Prostate gland (tissue), 2 donors: Measurements from ENCODE around the gene BET1.

Source experiments
- POLR2A ChIP-seq: fragments of 450-650 bp; IDR thresholded peaks from one replicate; pipeline ENCODE4 v1.6.1; 2016; ENCODE audit warnings: antibody characterized with exemption, mild to moderate bottlenecking
- POLR2AphosphoS5 ChIP-seq: sonication (generic); formaldehyde crosslinking; IDR thresholded peaks from one replicate; pipeline ENCODE4 v1.6.1; 2017; ENCODE audit warnings: antibody characterized with exemption
- TF ChIP-seq, protein P1 (sequence below), 4 experiments: fragments of 200-600 bp in 2 of 4; fragments of 450-650 bp in 2 of 4; sonication (generic) in 2 of 4; IDR thresholded peaks; 1 replicate in 3 of 4; 2 replicates in 1 of 4; pipeline ENCODE4 v1.5.1; 2016 to 2019; ENCODE audit warnings: antibody characterized with exemption in 4 of 4, mild to moderate bottlenecking in 2 of 4, moderate library complexity in 2 of 4

DNA sequence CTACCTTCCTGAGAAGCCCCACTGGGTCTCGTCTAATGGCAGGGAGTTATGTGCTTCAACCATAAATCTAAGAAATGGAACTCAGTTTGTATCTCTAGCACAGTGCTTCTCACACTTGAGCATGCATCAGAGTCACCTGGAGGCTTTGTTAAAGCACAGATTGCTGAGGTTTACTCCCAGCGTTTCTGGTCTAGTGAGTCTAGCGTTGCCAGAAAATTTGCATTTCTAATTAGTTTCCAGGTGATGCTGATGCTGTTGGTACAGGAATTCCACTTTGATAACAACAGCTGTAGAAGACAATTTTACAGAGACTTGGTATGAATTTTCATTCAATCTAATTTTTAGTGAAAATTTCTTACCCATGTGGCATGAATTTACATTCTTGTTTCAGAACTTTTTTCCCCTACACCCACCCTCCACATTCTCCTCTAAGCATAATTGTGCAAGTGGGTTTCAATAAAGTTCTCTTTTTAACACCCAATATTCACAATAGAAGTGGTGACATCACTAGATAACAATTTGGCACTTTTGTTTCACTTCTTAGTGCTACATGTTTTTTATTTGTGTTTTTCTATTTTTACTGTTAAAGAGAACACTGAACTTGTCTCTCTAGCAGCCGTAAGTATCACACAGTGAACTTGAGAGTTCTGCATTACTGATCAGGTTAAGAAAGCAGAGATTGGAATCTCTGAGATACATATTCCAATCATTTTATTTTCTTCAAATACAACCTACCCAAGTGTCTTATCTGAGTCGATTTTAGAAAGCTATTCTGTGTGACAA is 48.4 kb upstream of the BET1 start:
- TF ChIP-seq, protein P1, sequence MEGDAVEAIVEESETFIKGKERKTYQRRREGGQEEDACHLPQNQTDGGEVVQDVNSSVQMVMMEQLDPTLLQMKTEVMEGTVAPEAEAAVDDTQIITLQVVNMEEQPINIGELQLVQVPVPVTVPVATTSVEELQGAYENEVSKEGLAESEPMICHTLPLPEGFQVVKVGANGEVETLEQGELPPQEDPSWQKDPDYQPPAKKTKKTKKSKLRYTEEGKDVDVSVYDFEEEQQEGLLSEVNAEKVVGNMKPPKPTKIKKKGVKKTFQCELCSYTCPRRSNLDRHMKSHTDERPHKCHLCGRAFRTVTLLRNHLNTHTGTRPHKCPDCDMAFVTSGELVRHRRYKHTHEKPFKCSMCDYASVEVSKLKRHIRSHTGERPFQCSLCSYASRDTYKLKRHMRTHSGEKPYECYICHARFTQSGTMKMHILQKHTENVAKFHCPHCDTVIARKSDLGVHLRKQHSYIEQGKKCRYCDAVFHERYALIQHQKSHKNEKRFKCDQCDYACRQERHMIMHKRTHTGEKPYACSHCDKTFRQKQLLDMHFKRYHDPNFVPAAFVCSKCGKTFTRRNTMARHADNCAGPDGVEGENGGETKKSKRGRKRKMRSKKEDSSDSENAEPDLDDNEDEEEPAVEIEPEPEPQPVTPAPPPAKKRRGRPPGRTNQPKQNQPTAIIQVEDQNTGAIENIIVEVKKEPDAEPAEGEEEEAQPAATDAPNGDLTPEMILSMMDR (IDR thresholded peaks at IDR 0.05): no peak
- TF ChIP-seq POLR2AphosphoS5 (no peak), POLR2A (no peak)
